IMR-90 (cell line): ENCODE measurements around the gene HOXC10. TPM values are rescaled to one million over a fixed set of nuclear protein-coding genes. Genes with fewer than 3 reads are reported as not detected.

ENCODE experiments used
- ATAC-seq: fragments of 200-7000 bp; cut with Tn5 transposase; 2 replicates; pipeline ENCODE4 v1.9.1; 2020; ENCODE audit warnings: low read depth, mild to moderate bottlenecking, moderate library complexity
- BruUV-seq: library from RNA; stranded (reverse); fragments of 400-500 nt; replicated peaks from 2 replicates; lab custom pipeline; 2021; lab: Mats Ljungman, UMichigan
- CTCF ChIA-PET: fragments of 300-600 bp; formaldehyde crosslinking; extraction: SDS; loops from one replicate; lab custom pipeline; 2021; ENCODE audit warnings: antibody characterized with exemption; lab: Yijun Ruan, JAX
- POLR2A ChIA-PET: fragments of 300-600 bp; sonication (Branson Sonifier 250); formaldehyde crosslinking; loops from one replicate; lab custom pipeline; 2022; ENCODE audit warnings: antibody characterized with exemption; ENCODE audit not compliant: unreplicated experiment; lab: Charles Lee
- DNase-seq: peaks from one replicate; pipeline ENCODE4 v3.0.0; 2013
- H2AFZ ChIP-seq: replicated peaks from 2 replicates; pipeline ENCODE3; 2013; ENCODE audit warnings: low read length, mild to moderate bottlenecking; ENCODE audit not compliant: poor library complexity
- H2AK5ac ChIP-seq: 2 replicates; pipeline ENCODE4 v1.6.1; 2013; ENCODE audit warnings: low read depth, low read length, inconsistent platforms
- H2AK9ac ChIP-seq: replicated peaks from 2 replicates; pipeline ENCODE3; 2013; ENCODE audit warnings: mild to moderate bottlenecking, low read depth, low read length, moderate library complexity; ENCODE audit not compliant: poor library complexity
- H2BK120ac ChIP-seq: 2 replicates; pipeline ENCODE4 v1.6.1; 2013; ENCODE audit warnings: low read depth, low read length, inconsistent platforms
- H2BK15ac ChIP-seq: 3 replicates; pipeline ENCODE4 v1.6.1; 2013; ENCODE audit warnings: low read depth, low read length, inconsistent platforms
- H2BK20ac ChIP-seq: 2 replicates; pipeline ENCODE4 v1.6.1; 2013; ENCODE audit warnings: low read depth, mild to moderate bottlenecking, inconsistent platforms, low read length, moderate library complexity
- H2BK5ac ChIP-seq: 2 replicates; pipeline ENCODE4 v1.6.1; 2013; ENCODE audit warnings: mild to moderate bottlenecking, low read depth, low read length, inconsistent platforms; ENCODE audit not compliant: poor library complexity, severe bottlenecking
- H3K14ac ChIP-seq: replicated peaks from 2 replicates; pipeline ENCODE4 v1.6.1; 2013; ENCODE audit warnings: low read depth, low read length, inconsistent platforms
- H3K18ac ChIP-seq: 2 replicates; pipeline ENCODE4 v1.6.1; 2013; ENCODE audit warnings: low read depth, low read length, control low read depth
- H3K23ac ChIP-seq: 2 replicates; pipeline ENCODE4 v1.6.1; 2013; ENCODE audit warnings: low read depth, low read length, inconsistent platforms
- H3K27ac ChIP-seq: 2 replicates; pipeline ENCODE4 v1.5.1; 2013; ENCODE audit warnings: mild to moderate bottlenecking, control low read depth, low read length; ENCODE audit not compliant: insufficient read depth
- H3K27me3 ChIP-seq: 2 replicates; pipeline ENCODE4 v1.6.1; 2013; ENCODE audit warnings: low read length; ENCODE audit not compliant: control insufficient read depth, insufficient read depth
- H3K36me3 ChIP-seq: 2 replicates; pipeline ENCODE4 v1.6.1; 2013; ENCODE audit warnings: low read length, mixed read lengths; ENCODE audit not compliant: control insufficient read depth, insufficient read depth
- H3K4ac ChIP-seq: 2 replicates; pipeline ENCODE4 v1.6.1; 2013; ENCODE audit warnings: low read depth, low read length, inconsistent platforms
- H3K4me1 ChIP-seq: 2 replicates; pipeline ENCODE4 v1.6.1; 2013; ENCODE audit warnings: low read length, mixed read lengths; ENCODE audit not compliant: control insufficient read depth, insufficient read depth
- H3K4me2 ChIP-seq: 2 replicates; pipeline ENCODE4 v1.6.1; 2013; ENCODE audit warnings: low read depth, mild to moderate bottlenecking, control low read depth, low read length, moderate library complexity
- H3K4me3 ChIP-seq: 2 replicates; pipeline ENCODE4 v1.5.1; 2013; ENCODE audit warnings: low read depth, mild to moderate bottlenecking, control low read depth, low read length, moderate library complexity; ENCODE audit not compliant: insufficient read depth
- H3K56ac ChIP-seq: 2 replicates; pipeline ENCODE4 v1.6.1; 2013; ENCODE audit warnings: low read length, inconsistent platforms; ENCODE audit not compliant: insufficient read depth; ENCODE audit errors: extremely low read depth
- H3K79me1 ChIP-seq, 2 experiments: 2 replicates each; pipeline ENCODE4 v1.6.1; 2013; ENCODE audit warnings: low read length in 2 of 2, inconsistent platforms in 1 of 2, low read depth in 1 of 2
- H3K9ac ChIP-seq: 2 replicates; pipeline ENCODE4 v1.6.1; 2013; ENCODE audit warnings: low read depth, low read length, control low read depth
- H3K9me1 ChIP-seq: 2 replicates; pipeline ENCODE4 v1.6.1; 2013; ENCODE audit warnings: low read length, inconsistent platforms; ENCODE audit not compliant: insufficient read depth
- H3K9me3 ChIP-seq: 2 replicates; pipeline ENCODE4 v1.6.1; 2013; ENCODE audit warnings: low read length; ENCODE audit not compliant: control insufficient read depth, insufficient read depth
- H4K20me1 ChIP-seq: 2 replicates; pipeline ENCODE4 v1.6.1; 2013; ENCODE audit warnings: low read length, inconsistent platforms; ENCODE audit not compliant: insufficient read depth
- H4K5ac ChIP-seq: 2 replicates; pipeline ENCODE4 v1.6.1; 2013; ENCODE audit warnings: mild to moderate bottlenecking, low read depth, low read length, control low read depth
- H4K8ac ChIP-seq, 2 experiments: 2 replicates each; pipeline ENCODE4 v1.6.1; 2013; ENCODE audit warnings: low read depth in 2 of 2, low read length in 2 of 2, control low read depth in 1 of 2, inconsistent platforms in 1 of 2
- H4K91ac ChIP-seq: 2 replicates; pipeline ENCODE4 v1.6.1; 2013; ENCODE audit warnings: low read depth, low read length, inconsistent platforms; ENCODE audit not compliant: insufficient read depth
- BHLHE40 ChIP-seq: fragments of 150-350 bp; IDR thresholded peaks from 2 replicates; pipeline ENCODE4 v1.6.1; 2016; ENCODE audit warnings: mild to moderate bottlenecking, low read depth, low read length
- CEBPB ChIP-seq: IDR thresholded peaks from 2 replicates; pipeline ENCODE4 v1.6.1; 2012; ENCODE audit warnings: low read depth, low read length, improper control_type of control experiment
- CHD1 ChIP-seq: IDR thresholded peaks from 2 replicates; pipeline ENCODE4 v1.6.1; 2012; ENCODE audit warnings: low read depth, low read length, improper control_type of control experiment
- FOS ChIP-seq: fragments of 150-350 bp; IDR thresholded peaks from 2 replicates; pipeline ENCODE4 v1.6.1; 2016; ENCODE audit warnings: low read depth, low read length
- MAFK ChIP-seq: IDR thresholded peaks from 2 replicates; pipeline ENCODE4 v1.6.1; 2012; ENCODE audit warnings: low read depth, low read length, improper control_type of control experiment
- MAZ ChIP-seq: IDR thresholded peaks from 2 replicates; pipeline ENCODE4 v1.6.1; 2012; ENCODE audit warnings: low read depth, mild to moderate bottlenecking, low read length, improper control_type of control experiment, moderate library complexity, borderline replicate concordance
- MXI1 ChIP-seq: IDR thresholded peaks from 2 replicates; pipeline ENCODE4 v1.6.1; 2012; ENCODE audit warnings: low read depth, mild to moderate bottlenecking, low read length, moderate library complexity, borderline replicate concordance
- NFE2L2 ChIP-seq: fragments of 150-350 bp; IDR thresholded peaks from 2 replicates; pipeline ENCODE4 v1.6.1; 2016; ENCODE audit warnings: low read depth, mild to moderate bottlenecking, low read length
- POLR2A ChIP-seq: IDR thresholded peaks from 2 replicates; pipeline ENCODE4 v1.6.1; 2012; ENCODE audit warnings: mild to moderate bottlenecking, low read depth, low read length
- RAD21 ChIP-seq: IDR thresholded peaks from 2 replicates; pipeline ENCODE4 v1.6.1; 2012; ENCODE audit warnings: low read length, improper control_type of control experiment
- RCOR1 ChIP-seq: IDR thresholded peaks from 2 replicates; pipeline ENCODE4 v1.6.1; 2012; ENCODE audit warnings: mild to moderate bottlenecking, low read length, improper control_type of control experiment; ENCODE audit not compliant: insufficient replicate concordance
- RFX5 ChIP-seq: IDR thresholded peaks from 2 replicates; pipeline ENCODE4 v1.8.0; 2012; ENCODE audit warnings: low read depth, mild to moderate bottlenecking, low read length, moderate library complexity
- SMC3 ChIP-seq: fragments of 150-350 bp; IDR thresholded peaks from 2 replicates; pipeline ENCODE4 v1.6.1; 2016; ENCODE audit warnings: low read depth, mild to moderate bottlenecking, antibody characterized with exemption, low read length, moderate library complexity
- WGBS, 2 experiments: methylation state at CpG; one replicate each; pipeline versions ENCODE4 v1.1.5 to v1.1.7; 2013; ENCODE audit warnings: missing lambda C conversion rate in 2 of 2; ENCODE audit not compliant: insufficient read length in 1 of 2; ENCODE audit errors: extremely low coverage in 2 of 2; 5-methylcytosine and 5-hydroxymethylcytosine counted together
- dilution Hi-C: fragments of 300-500 bp; cut with HindIII; formaldehyde crosslinking; loops from one replicate; pipeline ENCODE4 v1.14.3; 2018; ENCODE audit warnings: low sequenced_read_pairs; ENCODE audit not compliant: unreplicated experiment
- in situ Hi-C: fragments of 300-500 bp; cut with MboI; formaldehyde crosslinking; loops from 3 replicates; pipeline ENCODE4 v1.14.3; 2019; ENCODE audit warnings: low sequenced_read_pairs, inconsistent platforms, mixed read lengths
- intact Hi-C: fragments of 100-400 bp; cut with micrococcal nuclease; formaldehyde crosslinking; loops from 2 replicates; pipeline ENCODE4 v1.10.0; 2022
- polyA plus RNA-seq, 3 experiments: library from polyadenylated mRNA; depleted of rRNA; stranded (reverse); fragments of >200 nt; gene quantifications; 2 replicates each; pipeline ENCODE4 v1.2.3, GENCODE V29; 2012; ENCODE audit warnings: low replicate concordance in 1 of 3
- total RNA-seq: library from RNA; depleted of rRNA; stranded (reverse); fragments of >200 nt; gene quantifications from 2 replicates; pipeline ENCODE4 v1.2.3, GENCODE V29; 2012
- TF ChIP-seq, protein P1 (sequence below): fragments of 150-350 bp; IDR thresholded peaks from 2 replicates; pipeline ENCODE4 v1.6.1; 2016; ENCODE audit warnings: low read depth, mild to moderate bottlenecking, low read length, moderate library complexity, borderline replicate concordance
- TF ChIP-seq, protein P2 (sequence below): conservative IDR thresholded peaks from 2 replicates; pipeline ENCODE4 v1.5.1; 2012; ENCODE audit warnings: mild to moderate bottlenecking, low read depth, low read length, improper control_type of control experiment

Gene HOXC10
- total and polyA plus RNA-seq, 2 of the 4 experiments (the other 2 are of a cell fraction) = 0.15 TPM; not detected in 1

DNA sequence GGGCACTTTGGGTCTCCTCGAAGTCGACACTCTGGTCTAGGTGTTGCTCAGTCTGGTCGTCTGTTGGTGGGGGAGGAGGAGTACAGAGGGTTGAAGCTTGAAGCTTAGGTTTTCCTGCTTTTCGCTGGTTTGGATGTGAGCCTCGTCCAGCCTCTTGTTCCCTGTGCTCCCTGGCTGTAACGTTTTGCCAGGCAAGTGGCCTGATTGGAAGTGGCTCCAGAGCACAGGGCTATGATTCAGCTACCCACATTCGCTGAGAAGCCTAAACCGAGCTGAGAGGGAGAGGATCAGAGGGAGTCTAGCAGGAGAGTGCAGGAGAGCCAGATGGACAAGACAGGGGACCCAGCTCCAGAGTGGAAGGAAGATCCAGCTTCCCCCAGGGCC is 6.1 kb downstream of the HOXC10 start:
- no peak for DNase-seq
- H2AK9ac ChIP-seq = no peak overlapping the region
- H2BK15ac ChIP-seq = no peak overlapping the region
- no peaks in the 10 kb centered on the region for H3K9me1 ChIP-seq
- H3K4me2 ChIP-seq = no peak overlapping the region
- no peaks in the 10 kb centered on the region for H3K36me3 ChIP-seq
- H3K4ac ChIP-seq = no peak overlapping the region
- H3K27me3 ChIP-seq = peaks cover 98% of the 10 kb centered on the region
- intact Hi-C loops (no loop called here), in situ Hi-C loops (loop anchor here (10.0 kb wide), 2 partner anchors 226 to 384 kb away; no protein-coding TSS in a partner anchor), dilution Hi-C loops (no loop called here)
- H3K9me3 ChIP-seq = peaks cover 15% of the 10 kb centered on the region
- TF ChIP-seq NFE2L2 = no peak
- TF ChIP-seq, protein P1, sequence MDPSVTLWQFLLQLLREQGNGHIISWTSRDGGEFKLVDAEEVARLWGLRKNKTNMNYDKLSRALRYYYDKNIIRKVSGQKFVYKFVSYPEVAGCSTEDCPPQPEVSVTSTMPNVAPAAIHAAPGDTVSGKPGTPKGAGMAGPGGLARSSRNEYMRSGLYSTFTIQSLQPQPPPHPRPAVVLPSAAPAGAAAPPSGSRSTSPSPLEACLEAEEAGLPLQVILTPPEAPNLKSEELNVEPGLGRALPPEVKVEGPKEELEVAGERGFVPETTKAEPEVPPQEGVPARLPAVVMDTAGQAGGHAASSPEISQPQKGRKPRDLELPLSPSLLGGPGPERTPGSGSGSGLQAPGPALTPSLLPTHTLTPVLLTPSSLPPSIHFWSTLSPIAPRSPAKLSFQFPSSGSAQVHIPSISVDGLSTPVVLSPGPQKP = no peak
- TF ChIP-seq BHLHE40 = no peak
- TF ChIP-seq POLR2A = no peak
- no peak for TF ChIP-seq CHD1
- TF ChIP-seq CEBPB = no peak
- TF ChIP-seq RCOR1 = no peak
- TF ChIP-seq, protein P2, sequence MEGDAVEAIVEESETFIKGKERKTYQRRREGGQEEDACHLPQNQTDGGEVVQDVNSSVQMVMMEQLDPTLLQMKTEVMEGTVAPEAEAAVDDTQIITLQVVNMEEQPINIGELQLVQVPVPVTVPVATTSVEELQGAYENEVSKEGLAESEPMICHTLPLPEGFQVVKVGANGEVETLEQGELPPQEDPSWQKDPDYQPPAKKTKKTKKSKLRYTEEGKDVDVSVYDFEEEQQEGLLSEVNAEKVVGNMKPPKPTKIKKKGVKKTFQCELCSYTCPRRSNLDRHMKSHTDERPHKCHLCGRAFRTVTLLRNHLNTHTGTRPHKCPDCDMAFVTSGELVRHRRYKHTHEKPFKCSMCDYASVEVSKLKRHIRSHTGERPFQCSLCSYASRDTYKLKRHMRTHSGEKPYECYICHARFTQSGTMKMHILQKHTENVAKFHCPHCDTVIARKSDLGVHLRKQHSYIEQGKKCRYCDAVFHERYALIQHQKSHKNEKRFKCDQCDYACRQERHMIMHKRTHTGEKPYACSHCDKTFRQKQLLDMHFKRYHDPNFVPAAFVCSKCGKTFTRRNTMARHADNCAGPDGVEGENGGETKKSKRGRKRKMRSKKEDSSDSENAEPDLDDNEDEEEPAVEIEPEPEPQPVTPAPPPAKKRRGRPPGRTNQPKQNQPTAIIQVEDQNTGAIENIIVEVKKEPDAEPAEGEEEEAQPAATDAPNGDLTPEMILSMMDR = no peak
- TF ChIP-seq MXI1 = no peak
- no peak for TF ChIP-seq MAFK
- no peak for TF ChIP-seq RAD21
- no peak for TF ChIP-seq SMC3
- no peak for TF ChIP-seq MAZ
- no peak for TF ChIP-seq RFX5
- TF ChIP-seq FOS = no peak
- no peak overlapping the region for H4K8ac ChIP-seq
- H2BK5ac ChIP-seq = no peak overlapping the region
- H2AFZ ChIP-seq = peak overlapping the region; percentile 37
- CTCF ChIA-PET = interaction anchor here (2.3 kb wide), 1 partner anchor 210 kb away, joined by 8 read pairs; no protein-coding TSS in a partner anchor
- H3K27ac ChIP-seq = no peak overlapping the region
- no peaks in the 10 kb centered on the region for H3K79me1 ChIP-seq
- H3K23ac ChIP-seq = no peak overlapping the region
- no peak overlapping the region for H4K5ac ChIP-seq
- H3K56ac ChIP-seq = no peak overlapping the region
- H3K18ac ChIP-seq = no peak overlapping the region
- peaks cover 3% of the 10 kb centered on the region; the same call in 1 of the 2 replicates for H3K4me1 ChIP-seq
- 4% methylated on average over 3 of the region's 8 CpGs; no CpG with 5 or more reads in 1 of the 2 experiments for WGBS, 2 experiments
- H3K9ac ChIP-seq = no peak overlapping the region
- no peak for ATAC-seq
- no peak overlapping the region for H3K4me3 ChIP-seq
- no peak overlapping the region for H2AK5ac ChIP-seq
- POLR2A ChIA-PET = no interaction called here
- no peak overlapping the region for H2BK120ac ChIP-seq
- no peak overlapping the region for H3K14ac ChIP-seq
- no peak overlapping the region for H4K91ac ChIP-seq
- no peak overlapping the region for H2BK20ac ChIP-seq
- BruUV-seq = no TSS peak
- H4K20me1 ChIP-seq = no peaks in the 10 kb centered on the region; the same call in 1 of the 2 replicates
